Activated gamma-delta T cell treated with anti-CD3 and anti-CD28 coated beads, Interleukin-2, amount 50 U/mL, for 16 hours (primary cell): ENCODE measurements around the gene LRTM2.
"Not testable (repeated sequence)": the region's sequence is repeated elsewhere in the genome, so short reads cannot be mapped to it uniquely, and the experiment has no call there.

ENCODE experiments used
- DNase-seq: peaks from one replicate; pipeline ENCODE4 v3.0.0-alpha.2; 2020; ENCODE audit warnings: low read depth

The LRTM2 gene

DNA sequence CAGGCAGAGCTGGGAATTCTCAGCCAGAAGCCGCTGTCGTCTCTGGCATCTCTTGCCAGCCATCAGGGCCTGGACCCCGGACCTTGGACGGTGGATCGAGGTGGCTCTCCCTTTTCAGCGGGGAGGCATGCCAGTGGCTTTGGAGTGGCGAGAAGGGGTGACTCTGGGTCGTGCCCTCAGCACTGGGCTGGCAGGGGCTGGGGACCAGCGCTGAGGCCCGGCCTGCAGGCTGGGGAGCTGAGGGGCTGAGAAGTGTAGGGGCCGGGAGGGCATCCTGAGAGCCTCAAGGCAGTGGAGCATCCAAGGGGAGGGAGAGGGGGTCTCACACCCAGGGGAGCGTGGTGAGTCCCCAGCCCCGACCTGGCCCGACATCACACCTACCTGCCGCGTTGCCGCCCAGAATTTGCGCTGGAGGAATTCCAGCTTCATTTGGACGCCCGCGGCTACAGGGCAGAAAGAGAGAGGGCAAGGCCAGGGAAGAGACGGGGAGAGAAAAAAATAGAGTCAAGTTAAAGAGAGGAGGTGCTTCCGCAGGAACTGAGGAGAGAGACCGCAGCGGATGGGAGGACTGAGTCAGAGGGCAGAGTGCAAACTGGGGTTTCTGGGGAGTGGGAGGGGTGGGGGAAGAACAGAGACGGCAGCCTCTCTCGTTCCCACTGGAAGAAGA is 9.0 kb upstream of the LRTM2 start:
- DNase-seq, result no peak

DNA sequence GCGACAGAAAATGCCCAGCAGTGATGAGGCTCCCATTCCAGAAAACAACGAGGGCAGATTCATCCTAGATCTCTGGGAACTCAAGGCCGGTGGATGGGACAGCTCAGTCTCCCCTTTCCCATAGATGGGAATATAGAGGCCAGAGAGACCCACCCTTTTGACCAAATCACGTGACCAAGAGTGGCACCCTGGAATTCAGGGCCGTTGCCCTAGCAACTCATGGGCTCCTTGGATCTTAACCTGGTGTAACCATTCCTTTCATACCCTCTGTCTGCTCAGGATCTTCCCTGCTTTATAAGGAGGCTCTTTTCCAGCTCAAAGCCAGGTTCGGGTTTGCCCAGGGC is 8.4 kb upstream of the LRTM2 start:
- no peak for DNase-seq

DNA sequence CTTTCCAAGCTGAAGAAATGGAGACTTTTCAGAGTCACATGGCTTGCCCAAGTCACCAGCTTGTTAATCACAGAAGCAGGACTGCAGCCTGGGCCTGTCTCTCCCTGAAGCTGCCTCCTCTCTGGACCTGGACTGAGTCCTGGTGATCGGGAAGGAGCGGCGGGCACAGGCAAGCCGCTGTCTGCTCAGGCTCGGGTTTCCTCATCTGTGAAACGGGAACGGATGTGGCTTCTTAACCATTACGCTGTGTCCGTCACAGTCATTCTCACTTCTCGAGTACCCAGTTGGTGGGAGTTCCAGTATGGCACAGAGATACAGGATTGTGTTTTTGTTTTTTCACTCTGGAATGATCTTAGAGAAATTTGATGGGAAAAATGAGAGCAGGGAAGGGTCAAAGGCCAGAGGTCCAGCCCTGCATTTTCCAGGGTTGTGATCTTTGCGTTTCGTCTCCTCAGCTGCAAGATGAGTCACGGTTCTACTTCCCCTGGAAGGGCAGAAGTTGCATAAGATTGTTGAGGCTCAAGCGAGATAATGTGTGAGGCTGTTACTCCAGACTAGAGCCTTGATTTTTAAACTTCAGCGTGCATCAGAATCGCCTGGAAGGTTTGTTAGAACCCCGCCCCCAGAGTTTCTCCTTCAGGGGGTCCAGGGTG is 7.6 kb upstream of the LRTM2 start:
- no peak for DNase-seq

DNA sequence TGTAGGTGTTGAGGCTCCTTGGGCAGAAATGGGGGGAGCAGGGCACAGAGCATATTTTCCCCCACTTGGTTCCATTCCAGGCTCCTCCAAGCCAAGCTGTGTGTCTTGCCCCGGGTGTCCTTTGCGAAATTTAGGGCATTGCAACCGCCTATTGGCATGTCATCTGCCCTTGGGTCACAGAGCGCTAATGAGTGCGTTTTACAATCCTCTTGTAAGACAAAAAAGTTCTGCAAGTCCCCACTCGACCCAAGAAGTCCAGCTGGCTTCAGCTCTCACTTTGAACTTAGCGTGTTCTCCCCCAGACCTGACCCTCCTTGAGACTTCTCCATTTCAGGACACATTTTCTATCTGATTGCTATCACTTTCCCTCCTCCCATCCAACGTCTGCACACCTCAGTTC is 6.1 kb upstream of the LRTM2 start:
- DNase-seq, result no peak

DNA sequence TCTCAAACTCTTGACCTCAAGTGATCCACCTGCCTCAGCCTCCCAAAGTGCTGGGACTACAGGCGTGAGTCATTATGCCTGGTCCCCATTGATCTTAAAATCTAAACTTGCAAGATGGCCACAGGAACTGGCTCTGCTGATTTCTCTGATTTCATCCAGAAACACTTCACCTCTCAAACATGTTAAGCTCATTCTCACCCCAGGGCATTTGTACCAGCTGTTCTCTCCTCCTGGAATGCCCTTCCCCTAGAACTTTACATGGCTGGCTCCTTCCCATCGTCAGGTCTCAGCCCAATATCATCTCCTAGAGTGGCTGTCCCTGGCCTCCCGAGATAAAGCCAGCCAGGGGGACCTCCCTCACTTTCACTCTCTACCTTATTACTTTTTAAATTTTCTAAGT is 5.3 kb upstream of the LRTM2 start:
- no peak for DNase-seq

DNA sequence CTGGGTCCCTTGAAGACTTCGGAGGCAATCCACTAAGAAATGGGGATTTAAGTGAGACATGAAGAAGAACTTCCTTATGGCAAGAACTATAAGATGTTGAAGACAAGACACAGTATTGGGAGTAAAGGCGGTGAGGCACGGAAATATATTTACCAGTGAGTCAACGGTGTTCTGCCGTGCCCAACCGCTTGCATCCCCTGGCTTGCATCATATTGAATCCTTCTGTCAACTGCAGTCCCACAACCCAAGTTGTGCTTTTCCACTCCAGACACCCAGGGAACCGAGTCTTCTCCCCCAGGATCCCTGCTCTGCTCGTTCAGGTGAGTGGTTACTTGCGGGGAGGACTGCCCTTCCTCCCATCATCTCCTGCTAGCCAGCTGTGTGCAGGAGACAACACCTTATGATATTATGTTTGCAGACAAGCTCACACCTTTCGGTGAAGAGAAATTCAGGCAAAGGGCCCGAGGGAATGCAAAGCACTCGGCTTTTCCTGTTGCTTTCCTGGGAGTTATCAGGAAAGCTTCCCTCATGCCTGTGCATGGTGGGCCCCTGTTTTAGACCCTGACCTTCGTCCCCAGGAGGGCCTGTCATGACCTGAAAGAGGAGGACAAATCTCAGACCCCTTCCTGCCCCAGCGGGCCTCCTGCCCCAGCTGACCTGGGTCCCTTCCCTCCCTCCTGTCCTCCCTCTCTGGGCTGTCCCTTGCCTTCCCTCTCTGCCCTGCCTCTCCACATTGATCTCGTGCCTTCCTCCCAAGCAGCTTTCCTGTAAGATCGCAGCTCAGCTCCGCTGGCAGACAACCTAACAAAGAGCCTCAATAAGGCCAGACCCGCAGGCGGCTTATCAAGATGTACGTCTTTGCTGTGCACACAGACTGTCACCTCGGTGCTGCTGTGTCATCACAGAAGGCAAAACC is 4.3 kb upstream of the LRTM2 start:
- DNase-seq, result no peak

DNA sequence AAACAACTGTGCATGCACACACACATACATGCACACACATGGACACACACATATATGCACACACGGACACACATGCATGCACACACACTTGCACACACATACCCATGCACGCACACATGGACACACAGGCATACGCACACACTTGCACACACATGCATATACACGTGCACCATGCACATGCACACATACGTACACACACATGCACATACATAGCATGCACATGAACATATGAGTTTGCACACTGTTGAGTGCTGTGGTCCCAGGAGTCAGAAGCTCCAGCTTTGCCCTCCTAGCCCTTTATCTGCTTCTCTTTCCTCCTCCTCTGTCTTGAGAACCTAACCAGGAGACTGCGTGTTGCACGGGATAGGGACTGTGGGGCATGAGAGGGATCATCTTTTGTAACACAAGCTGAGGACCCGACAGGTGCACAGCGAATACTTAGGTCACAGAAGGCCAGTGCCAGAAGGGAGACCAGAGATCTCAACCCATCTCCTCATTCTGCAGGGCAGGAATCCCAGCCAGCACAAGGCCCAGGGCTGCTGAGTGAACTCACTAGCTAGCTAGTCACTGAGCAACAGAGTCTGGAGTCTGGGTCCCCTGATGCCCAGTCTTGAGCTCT is 3.5 kb upstream of the LRTM2 start:
- DNase-seq, result no peak

DNA sequence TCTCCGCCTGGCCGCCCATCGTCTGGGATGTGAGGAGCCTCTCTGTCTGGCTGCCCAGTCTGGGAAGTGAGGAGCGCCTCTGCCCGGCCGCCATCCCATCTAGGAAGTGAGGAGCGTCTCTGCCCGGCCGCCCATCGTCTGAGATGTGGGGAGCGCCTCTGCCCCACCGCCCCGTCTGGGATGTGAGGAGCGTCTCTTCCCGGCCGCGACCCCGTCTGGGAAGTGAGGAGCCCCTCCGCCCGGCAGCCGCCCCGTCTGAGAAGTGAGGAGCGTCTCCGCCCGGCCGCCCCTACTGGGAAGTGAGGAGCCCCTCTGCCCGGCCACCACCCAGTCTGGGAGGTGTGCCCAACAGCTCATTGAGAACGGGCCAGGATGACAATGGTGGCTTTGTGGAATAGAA is 2.4 kb upstream of the LRTM2 start:
- DNase-seq, result not testable (repeated sequence)

DNA sequence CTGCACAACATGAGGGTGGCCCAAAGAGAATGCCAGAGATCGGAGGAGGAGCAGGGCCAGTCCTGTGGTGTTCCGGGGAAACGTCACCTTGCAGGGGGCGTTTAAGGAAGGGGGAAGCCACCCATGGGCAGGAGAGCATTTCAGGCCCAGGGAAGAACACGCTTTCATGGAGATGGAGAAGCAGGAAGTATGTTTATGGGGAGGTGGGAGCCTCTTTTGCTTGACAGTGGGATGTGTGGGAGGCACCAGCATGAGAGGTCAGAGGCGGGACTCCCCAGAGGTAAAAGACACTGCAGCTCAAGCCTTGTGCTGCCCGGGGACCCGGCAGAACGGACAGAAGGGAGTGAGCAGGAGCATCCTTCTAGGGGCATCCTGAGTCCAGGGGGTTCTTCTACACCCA is 1.3 kb upstream of the LRTM2 start:
- DNase-seq, result no peak

DNA sequence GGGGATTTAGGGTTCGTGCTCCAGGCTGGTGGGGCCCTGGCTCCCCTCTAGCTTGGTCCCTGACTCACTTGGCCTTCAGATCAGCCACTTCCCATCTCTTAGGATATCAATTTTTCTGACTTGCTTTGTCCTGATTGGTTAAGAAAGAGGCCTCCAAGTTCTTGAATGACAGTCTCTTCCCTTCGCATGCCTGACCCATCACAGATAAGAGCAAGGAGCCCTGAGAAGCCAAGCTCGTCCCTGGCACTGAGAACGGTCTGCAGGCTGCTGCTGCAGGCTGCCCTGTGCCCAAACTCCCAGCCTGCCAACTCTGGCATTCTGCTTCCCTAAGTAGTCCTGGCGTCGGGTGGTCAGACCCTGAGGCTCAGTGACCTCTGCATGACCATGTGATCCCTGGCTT is 794 bp upstream of the LRTM2 start:
- DNase-seq, result no peak

DNA sequence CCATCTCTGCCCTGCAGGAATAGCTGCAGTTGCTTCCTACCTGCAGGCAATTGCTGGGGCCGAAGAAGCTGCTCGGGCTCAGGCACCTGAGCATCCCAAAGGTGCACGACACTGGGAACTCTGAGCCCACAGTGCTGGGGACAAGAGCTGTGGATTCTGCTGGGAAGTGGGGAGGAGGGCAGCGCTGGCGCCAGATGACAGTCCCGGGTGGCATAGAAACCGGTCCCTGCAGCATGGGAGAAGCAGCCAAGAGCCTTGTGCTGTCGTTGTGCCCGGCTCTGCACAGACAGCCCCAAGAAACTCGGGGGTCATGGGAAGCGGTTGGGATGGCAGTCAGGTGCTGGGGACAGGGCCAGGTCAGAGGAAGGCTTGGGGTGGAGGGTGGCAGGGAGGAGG is 529 bp downstream of the LRTM2 start:
- DNase-seq, result no peak

DNA sequence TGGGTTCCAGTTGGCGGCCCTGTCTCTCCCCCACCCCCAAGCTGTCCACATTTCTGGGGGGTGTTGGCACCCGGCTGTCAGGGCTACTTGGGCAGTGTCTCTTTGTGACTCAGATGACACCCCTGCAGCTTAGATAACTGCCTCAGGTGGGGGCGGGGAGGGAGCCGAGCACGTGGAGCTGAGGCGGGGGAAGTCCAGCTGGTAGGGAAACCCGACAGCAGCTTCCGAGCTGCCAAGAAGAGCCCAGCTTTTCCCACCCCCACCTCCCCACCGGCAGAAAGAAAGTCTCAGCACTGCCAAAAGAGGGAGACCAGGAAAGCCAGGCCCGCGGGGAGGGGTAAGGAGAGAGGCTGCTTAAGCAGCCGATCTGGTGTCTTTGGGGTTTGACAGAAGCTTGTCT is 1.4 kb downstream of the LRTM2 start:
- no peak for DNase-seq

DNA sequence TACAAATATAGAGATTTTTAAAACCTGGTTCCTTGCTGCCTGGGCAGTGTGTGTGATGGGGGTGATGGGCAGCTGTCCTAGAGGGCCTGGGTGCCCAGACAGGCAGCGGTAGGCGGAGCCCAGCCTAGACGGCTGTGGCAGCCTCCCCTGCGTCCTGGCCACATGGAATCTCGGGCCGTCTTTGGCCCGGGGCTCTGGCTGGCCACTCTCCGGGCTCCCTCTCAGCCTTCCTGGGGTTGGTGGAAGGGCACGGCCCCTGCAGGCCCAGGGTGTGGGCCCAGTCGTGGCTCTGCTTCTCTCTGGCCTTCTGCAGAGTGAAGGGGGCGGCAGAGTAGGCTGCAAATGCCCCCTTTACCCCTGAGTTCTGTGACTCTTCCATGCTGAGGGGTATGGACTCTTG is 2.3 kb downstream of the LRTM2 start:
- no peak for DNase-seq

DNA sequence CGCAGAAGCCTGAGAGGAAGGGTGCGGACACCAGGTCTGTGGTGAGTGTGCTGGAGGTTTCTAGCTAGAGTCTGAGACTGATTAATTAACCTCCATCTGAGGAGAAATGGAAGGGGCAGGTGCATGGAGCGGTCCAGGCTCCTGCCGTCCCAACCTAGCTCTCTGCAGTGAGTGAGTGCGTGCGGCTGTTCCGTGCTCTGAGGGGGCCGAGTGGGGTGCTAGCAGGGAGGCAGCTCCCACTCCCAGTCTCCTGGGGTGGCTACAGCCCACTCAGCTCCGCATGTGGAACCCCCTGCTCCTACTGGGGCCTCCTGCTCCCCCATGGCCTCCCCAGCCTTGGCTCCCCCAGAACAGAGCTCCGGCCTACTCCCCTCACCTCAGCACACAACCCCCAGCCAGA is 2.9 kb downstream of the LRTM2 start:
- no peak for DNase-seq

DNA sequence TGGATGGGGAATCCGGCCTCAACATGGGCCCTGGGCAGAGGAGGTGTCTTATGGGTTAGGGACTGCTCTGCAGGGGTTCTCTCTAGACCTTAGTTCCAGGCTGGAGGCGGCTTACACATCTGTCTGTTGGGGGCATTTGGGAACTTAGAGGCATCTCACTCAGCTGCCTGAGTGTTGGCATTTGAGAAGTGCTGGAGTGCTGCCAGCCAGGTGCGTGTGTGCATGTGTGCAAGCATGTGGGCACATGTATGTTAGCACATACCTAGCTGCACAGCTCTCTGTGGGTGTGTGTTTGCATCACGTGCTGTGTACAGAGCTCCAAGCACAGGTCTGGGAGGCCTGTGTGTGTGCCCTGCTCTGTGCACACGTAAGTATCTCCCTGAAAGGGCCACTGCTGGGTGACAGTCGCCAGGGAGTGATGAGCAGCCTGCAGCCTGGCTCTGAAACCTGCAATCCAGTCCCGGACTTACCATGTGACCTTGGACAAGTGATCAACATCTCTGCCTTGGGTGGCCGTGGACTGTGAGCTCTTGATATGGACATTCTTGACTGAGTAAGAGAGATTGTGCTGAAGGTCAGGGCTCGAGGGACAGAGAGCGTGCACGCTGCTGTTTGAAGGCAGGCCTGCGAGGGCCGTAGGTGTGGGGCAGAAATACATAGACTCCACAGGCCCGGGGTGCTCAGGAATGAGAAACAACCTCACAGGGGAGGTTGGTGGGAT is 5.2 kb downstream of the LRTM2 start:
- no peak for DNase-seq

DNA sequence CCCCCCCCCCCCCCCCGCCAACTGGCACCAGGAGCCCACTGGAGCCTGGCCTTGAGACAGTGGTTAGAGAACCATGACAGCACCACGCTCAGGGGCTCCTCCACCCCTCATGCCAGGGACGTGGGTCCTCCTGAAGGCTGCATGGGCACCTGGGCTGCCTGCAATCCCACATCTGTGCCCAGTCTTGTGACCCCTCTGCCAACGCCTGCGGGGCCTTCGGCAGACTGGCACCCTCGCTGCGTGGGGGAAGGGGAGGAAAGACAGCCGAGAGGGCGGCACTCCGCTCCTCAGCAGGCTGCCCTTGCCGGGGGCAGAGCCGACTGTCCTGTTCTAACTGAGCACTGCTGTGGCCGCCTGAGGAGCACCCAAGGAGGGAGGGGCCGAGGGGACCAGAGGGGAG is 6.0 kb downstream of the LRTM2 start:
- DNase-seq, result no peak

DNA sequence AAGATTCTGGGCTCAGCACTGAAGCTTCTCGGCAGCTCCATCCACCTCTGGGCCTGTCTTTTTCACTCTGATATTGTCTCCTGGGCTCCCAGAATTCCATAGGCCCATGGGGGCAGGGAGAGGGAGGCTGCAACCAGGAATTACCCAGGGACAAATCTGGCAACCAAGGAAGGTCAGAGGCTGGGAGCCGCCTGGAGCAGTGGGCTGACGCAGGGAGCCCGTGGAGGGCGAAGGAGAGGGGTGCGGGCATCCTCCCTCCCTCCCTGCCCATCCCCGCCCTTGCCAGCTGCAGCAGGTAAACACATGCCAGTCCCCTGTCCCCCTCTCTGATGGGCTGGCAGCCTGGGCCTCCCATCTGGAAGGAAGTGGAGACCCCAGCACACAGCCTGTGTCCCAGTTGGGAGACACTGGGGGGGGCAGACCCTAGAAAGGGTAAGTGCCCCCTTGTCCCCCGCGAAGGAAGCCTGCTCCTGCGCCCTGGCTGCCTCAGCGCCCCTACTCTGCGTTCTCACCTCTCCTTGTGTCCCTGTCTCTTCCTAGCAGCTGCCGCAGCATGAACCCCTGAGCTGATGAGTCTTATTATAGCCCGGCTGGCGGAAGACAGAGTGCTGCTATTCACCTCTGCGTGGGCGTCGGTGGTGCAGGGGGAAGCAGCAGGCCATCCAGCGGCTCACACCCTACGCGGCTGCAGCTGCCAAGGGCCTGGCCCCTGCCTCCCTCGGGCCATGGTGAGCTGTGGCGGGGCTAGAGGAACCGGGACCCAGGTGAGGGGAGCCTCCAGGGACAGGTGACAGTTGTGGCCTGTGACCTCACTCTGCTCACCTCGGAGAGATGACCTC is 6.7 kb downstream of the LRTM2 start:
- DNase-seq, result no peak

DNA sequence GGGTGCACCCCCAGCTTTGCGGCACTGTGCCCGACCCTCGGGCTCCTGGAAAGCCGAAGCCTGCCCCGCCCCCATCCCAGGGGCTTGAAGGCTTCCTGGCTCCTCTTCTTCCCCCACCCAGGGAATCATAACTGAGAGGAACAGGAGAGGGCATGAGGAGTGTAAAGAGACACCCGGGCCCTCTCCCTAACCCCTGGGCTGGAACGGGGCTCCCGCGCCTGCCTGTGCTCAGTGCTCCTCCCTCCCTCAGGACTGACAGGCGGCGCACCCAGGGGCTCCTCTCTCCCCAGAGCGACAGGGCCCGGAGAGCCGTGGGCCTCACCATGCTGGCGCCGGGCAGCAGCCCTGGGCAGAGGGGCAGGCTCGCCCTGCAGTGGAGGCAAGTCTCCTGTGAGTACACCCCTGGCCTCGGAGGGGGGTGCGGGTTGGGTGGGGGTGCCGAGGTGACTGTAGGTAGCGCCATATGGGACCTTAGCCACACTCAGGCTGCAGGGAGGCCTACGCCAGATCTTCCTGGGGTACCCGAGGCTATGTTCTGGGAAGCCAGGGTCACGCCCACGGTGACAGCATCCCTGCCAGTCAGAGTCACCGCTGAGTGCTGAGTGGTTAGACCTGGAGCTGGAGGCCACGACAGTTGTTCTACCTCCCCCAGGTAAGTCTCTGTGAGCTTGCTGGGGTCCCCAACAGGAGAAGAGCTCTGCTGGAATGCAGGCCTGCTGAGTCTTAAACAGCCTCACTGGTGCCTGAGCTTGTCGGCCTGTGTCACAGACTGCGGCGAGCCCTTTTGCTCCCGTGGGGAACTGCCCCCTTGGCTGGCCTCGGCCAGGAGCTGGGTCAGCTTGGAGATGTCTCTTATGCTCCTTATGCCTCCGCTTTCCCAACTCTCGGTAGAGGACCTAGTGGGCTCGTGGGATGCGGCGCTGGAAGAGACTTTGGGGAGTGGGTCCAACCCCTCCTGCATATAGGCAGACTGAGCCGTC is 7.8 kb downstream of the LRTM2 start:
- DNase-seq, result no peak

DNA sequence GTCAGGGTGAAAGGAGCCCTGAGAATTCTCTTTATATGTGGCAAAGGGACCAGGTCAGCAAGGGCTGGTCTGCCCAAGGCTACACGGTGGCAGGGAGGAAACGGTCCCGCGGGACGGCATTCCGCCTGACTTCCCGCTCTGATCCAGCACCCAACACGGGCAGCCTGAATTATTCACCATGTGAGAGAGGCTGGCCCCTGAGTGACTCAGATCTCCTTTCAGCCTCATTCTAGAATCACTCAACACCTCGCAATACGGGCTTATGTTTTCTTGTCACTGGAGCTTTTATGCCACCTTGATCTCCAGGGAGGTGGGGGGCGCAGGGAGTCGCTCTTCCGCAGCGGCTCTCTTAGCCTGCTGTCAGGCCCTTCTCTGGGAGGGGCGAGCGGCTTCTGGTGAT is 8.5 kb downstream of the LRTM2 start:
- DNase-seq, result no peak

DNA sequence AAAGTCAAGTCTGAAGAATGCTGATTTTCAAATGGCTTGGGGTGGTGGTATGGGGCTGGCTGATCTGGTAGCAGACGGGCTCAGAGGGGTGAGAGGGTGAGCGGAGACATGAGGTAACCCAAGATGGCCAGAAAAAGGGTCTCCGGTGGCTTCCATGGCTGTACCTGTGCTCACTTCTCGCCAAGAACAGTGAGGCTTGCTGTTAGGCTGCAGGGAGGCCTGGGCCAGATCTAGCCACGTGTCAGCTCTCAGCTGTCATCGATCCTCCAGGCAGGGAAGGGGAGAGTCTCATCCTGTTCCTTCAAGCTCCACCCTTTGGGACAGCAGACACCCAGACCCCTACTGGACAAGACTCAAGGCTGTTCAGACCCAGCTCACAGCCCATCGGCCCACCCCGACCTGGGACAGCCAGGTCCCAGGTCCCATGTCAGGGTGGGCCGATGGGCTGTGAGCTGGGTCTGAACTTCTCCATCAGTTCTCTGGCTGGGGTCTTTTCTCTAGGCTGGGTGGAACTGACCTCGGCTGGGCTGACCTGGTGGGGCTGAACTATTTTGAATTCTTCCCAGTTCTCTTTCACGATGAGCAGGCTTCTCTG is 9.0 kb downstream of the LRTM2 start:
- DNase-seq, result no peak
